ENCODE data around the gene SINHCAF.

Gene SINHCAF

DNA sequence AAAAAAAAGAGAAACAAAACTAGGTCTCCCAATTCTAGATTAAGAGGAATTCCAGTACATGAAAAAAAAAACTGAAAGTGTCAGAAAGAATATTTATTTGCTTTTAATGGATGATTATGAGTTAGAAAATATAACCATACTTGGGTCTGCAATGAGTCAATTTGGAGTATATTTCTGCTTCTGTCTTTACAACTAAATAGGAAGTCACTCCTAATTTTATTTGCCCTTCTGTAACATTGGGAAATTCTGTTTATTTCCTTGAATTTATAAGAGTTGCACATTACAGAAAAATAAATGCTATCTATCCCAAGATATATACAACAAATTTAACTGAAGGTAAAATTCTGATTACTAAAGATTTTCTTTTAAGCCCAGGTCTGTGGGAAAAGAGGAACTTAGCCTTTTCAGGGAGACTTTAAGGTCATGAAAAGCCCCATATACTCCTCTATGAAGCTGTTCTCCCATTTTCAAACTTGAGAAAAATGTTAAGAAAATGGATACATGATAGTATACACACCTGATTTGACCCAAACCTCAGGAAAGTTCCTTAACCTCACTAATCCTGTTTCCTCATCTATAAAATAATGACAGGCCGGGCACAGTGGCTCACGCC lies 7.2 kb downstream of the SINHCAF start:
- peak overlapping the region; percentile 47 for H3K27ac ChIP-seq (ENCODE audit: low read depth, low read length)
- peaks cover 100% of the 10 kb centered on the region for H3K79me2 ChIP-seq (ENCODE audit: control insufficient read depth, low read length)
- no peaks in the 10 kb centered on the region for H3K9me2 ChIP-seq (replicated peaks; ENCODE audit: control insufficient read depth, low read length)
- peak overlapping the region; percentile 87 for H3K4me3 ChIP-seq (ENCODE audit: low read length)
- no peaks in the 10 kb centered on the region for H3K9me3 ChIP-seq (ENCODE audit: control insufficient read depth, insufficient read depth, low read length)
- H4K20me1 ChIP-seq (ENCODE audit: control insufficient read depth, insufficient read depth, low read depth, low read length): peaks cover 38% of the 10 kb centered on the region; the same call in 1 of the 2 replicates
- H3F3A ChIP-seq (ENCODE audit: control insufficient read depth, insufficient read depth): peaks cover 21% of the 10 kb centered on the region
- H3K36me3 ChIP-seq (ENCODE audit: control insufficient read depth, low read length): peaks cover 57% of the 10 kb centered on the region
- H3K27me3 ChIP-seq (ENCODE audit: control insufficient read depth, low read length): no peaks in the 10 kb centered on the region
- peak overlapping the region; percentile 86 for H3K4me2 ChIP-seq (ENCODE audit: low read length)
- TF ChIP-seq EZH2phosphoT487 (IDR thresholded peaks at IDR 0.05; ENCODE audit: borderline replicate concordance, low read length) (no peak), CTCF (IDR thresholded peaks at IDR 0.05; ENCODE audit: low read depth, low read length, poor library complexity, severe bottlenecking) (no peak)
- H3K4me1 ChIP-seq (ENCODE audit: control insufficient read depth, low read length): peaks cover 70% of the 10 kb centered on the region

DNA sequence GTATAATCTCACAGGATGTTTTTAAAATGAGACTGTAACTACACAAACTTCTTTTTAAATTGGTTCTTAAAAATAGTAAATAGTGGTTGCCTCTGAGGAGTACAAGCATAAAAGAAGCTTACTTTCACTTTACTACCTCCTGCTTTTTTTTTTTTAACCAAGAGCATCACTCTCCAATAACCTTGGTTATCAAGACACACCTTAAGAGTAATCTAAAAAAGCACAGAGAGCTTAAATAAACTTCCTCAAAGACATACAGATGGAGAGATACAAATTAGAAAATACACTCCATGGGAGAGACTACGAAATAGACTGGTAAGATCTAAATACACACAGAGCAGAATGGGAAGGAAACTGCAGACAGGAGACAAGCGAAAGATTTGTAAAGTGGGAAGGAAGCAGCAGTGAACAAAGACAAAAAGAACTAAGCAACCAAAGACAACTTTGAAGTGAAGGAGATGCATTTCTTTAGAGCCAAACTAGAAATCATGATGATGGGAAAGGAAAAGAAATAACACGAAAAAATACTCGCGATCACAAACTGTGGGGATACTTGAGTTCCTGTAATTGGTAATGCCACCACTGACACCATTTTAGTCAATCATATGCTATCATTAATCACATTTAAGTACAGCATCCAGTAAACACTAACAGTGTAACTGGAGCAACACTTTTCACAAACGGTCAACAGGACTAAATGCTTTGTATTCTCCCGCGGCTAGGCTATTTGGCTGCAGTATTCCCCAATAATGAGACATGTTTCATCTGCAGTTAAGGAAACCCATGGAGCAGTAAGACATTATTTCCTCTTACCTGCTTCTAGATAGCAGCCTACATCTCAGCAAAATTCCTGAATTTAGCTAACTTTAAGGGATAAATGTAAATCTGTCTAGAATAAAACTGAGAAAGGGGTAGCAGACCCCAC lies 8.2 kb downstream of the SINHCAF start:
- peaks cover 38% of the 10 kb centered on the region; the same call in 1 of the 2 replicates for H4K20me1 ChIP-seq (ENCODE audit: control insufficient read depth, insufficient read depth, low read depth, low read length)
- peaks cover 100% of the 10 kb centered on the region for H3K79me2 ChIP-seq (ENCODE audit: control insufficient read depth, low read length)
- no peaks in the 10 kb centered on the region for H3K9me2 ChIP-seq (replicated peaks; ENCODE audit: control insufficient read depth, low read length)
- no peaks in the 10 kb centered on the region for H3K9me3 ChIP-seq (ENCODE audit: control insufficient read depth, insufficient read depth, low read length)
- TF ChIP-seq CTCF (IDR thresholded peaks at IDR 0.05; ENCODE audit: low read depth, low read length, poor library complexity, severe bottlenecking) (no peak), EZH2phosphoT487 (IDR thresholded peaks at IDR 0.05; ENCODE audit: borderline replicate concordance, low read length) (no peak)
- H3K27ac ChIP-seq (ENCODE audit: low read depth, low read length): peak overlapping the region; percentile 47
- H3K4me3 ChIP-seq (ENCODE audit: low read length): peak overlapping the region; percentile 87
- peaks cover 65% of the 10 kb centered on the region for H3K4me1 ChIP-seq (ENCODE audit: control insufficient read depth, low read length)
- H3F3A ChIP-seq (ENCODE audit: control insufficient read depth, insufficient read depth): peaks cover 21% of the 10 kb centered on the region
- peaks cover 55% of the 10 kb centered on the region for H3K36me3 ChIP-seq (ENCODE audit: control insufficient read depth, low read length)
- peak overlapping the region; percentile 86 for H3K4me2 ChIP-seq (ENCODE audit: low read length)
- no peaks in the 10 kb centered on the region for H3K27me3 ChIP-seq (ENCODE audit: control insufficient read depth, low read length)

DNA sequence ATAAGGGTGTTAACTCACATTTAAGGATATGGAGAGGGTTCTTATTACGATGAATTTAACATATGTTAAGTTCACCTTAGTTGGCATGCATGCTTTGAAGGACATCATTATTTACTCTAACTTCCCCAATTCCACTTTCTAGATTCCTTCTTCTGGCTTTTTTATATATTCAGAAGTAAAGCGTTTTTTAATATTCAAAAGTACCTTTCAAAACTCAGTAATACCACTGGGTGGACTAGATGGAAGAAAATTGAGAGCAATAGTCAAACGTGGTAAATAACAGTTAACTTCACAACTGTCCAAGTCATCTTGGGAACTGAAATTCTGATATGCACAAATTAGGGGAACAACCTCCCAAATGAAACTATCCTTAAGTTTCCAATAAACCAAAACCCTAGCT lies 9.1 kb downstream of the SINHCAF start:
- H3K79me2 ChIP-seq (ENCODE audit: control insufficient read depth, low read length): peaks cover 100% of the 10 kb centered on the region

More for the DNA sequence above, 9.1 kb downstream of the SINHCAF start:
- H3K9me2 ChIP-seq (replicated peaks; ENCODE audit: control insufficient read depth, low read length): no peaks in the 10 kb centered on the region
- no peaks in the 10 kb centered on the region for H3K27me3 ChIP-seq (ENCODE audit: control insufficient read depth, low read length)
- H3K4me3 ChIP-seq (ENCODE audit: low read length): peak overlapping the region; percentile 87
- H3F3A ChIP-seq (ENCODE audit: control insufficient read depth, insufficient read depth): peaks cover 21% of the 10 kb centered on the region
- H3K9me3 ChIP-seq (ENCODE audit: control insufficient read depth, insufficient read depth, low read length): no peaks in the 10 kb centered on the region
- H3K27ac ChIP-seq (ENCODE audit: low read depth, low read length): no peak overlapping the region
- TF ChIP-seq EZH2phosphoT487 (IDR thresholded peaks at IDR 0.05; ENCODE audit: borderline replicate concordance, low read length): no peak
- no peak for TF ChIP-seq CTCF (IDR thresholded peaks at IDR 0.05; ENCODE audit: low read depth, low read length, poor library complexity, severe bottlenecking)
- H4K20me1 ChIP-seq (ENCODE audit: control insufficient read depth, insufficient read depth, low read depth, low read length): peaks cover 39% of the 10 kb centered on the region
- H3K4me2 ChIP-seq (ENCODE audit: low read length): peak overlapping the region; percentile 86
- peaks cover 56% of the 10 kb centered on the region for H3K4me1 ChIP-seq (ENCODE audit: control insufficient read depth, low read length)
- peaks cover 57% of the 10 kb centered on the region for H3K36me3 ChIP-seq (ENCODE audit: control insufficient read depth, low read length)
